B cell (primary cell): ENCODE results near the gene CD300LB. TPM values are rescaled to one million over a fixed set of nuclear protein-coding genes. Genes with fewer than 3 reads are reported as not detected.

Source experiments
- ATAC-seq: fragments of 200-7000 bp; cut with Tn5 transposase; one replicate; pipeline ENCODE4 v1.10.0; 2021; ENCODE audit warnings: low read depth, mild to moderate bottlenecking, moderate number of reproducible peaks, moderate library complexity
- CTCF ChIA-PET: fragments of 350-600 bp; sonication (Branson Sonifier 250); formaldehyde crosslinking; loops from one replicate; lab custom pipeline; 2021; ENCODE audit warnings: antibody characterized with exemption, inconsistent platforms; lab: Charles Lee
- POLR2A ChIA-PET: fragments of 350-600 bp; sonication (Branson Sonifier 250); formaldehyde crosslinking; loops from one replicate; lab custom pipeline; 2021; ENCODE audit warnings: antibody characterized with exemption; lab: Charles Lee
- DNase-seq: peaks from one replicate; pipeline ENCODE4 v3.0.0; 2013
- H2AFZ ChIP-seq: 2 replicates; pipeline ENCODE4 v1.6.1; 2012; ENCODE audit warnings: mild to moderate bottlenecking, low read depth, low read length; ENCODE audit not compliant: insufficient read depth, poor library complexity, severe bottlenecking
- H3K27ac ChIP-seq, 2 donors: 1 replicate in 1 of 2; 2 replicates in 1 of 2; pipeline ENCODE4 v1.5.1; 2012 to 2013; ENCODE audit warnings: low read length in 2 of 2, mild to moderate bottlenecking in 2 of 2, moderate library complexity in 1 of 2
- H3K27me3 ChIP-seq, 4 experiments: fragments of 200-600 bp in 1 of 4; sonication (generic) in 1 of 4; replicated peaks in 1 of 4; 1 replicate in 2 of 4; 2 replicates in 2 of 4; pipeline versions ENCODE4 v1.6.1 to v1.7.0; 2013 to 2016; ENCODE audit warnings: low read length in 3 of 4, mild to moderate bottlenecking in 2 of 4, mixed read lengths in 1 of 4, moderate library complexity in 1 of 4; ENCODE audit not compliant: insufficient read depth in 4 of 4, control insufficient read depth in 3 of 4; ENCODE audit errors: control extremely low read depth in 1 of 4
- H3K36me3 ChIP-seq, 2 experiments: replicated peaks in 1 of 2; 1 replicate in 1 of 2; 2 replicates in 1 of 2; pipeline versions ENCODE4 v1.6.1 to v1.7.1; 2013; ENCODE audit warnings: low read length in 1 of 2; ENCODE audit not compliant: insufficient read depth in 2 of 2, control insufficient read depth in 1 of 2; ENCODE audit errors: control extremely low read depth in 1 of 2, extremely low read depth in 1 of 2
- H3K4me1 ChIP-seq, 2 donors: fragments of 200-600 bp in 1 of 2; sonication (generic) in 1 of 2; 1 replicate in 1 of 2; 2 replicates in 1 of 2; pipeline versions ENCODE4 v1.5.1 to v1.6.1; 2013 to 2017; ENCODE audit warnings: low read length in 2 of 2; ENCODE audit not compliant: control insufficient read depth in 2 of 2, insufficient read depth in 2 of 2
- H3K4me2 ChIP-seq: replicated peaks from 2 replicates; pipeline ENCODE3; 2012; ENCODE audit warnings: mild to moderate bottlenecking, low read depth, low read length; ENCODE audit not compliant: poor library complexity, severe bottlenecking
- H3K4me3 ChIP-seq, 5 experiments: fragments of 200-600 bp in 1 of 5; sonication (generic) in 1 of 5; 1 replicate in 3 of 5; 2 replicates in 2 of 5; pipeline versions ENCODE4 v1.5.1 to v1.7.0; 2011 to 2016; ENCODE audit warnings: low read length in 4 of 5, mild to moderate bottlenecking in 4 of 5, low read depth in 2 of 5, control low read depth in 1 of 5, moderate library complexity in 1 of 5; ENCODE audit not compliant: insufficient read depth in 1 of 5; ENCODE audit errors: control extremely low read depth in 1 of 5, extremely low read depth in 1 of 5
- H3K79me2 ChIP-seq: fragments of 200-600 bp; sonication (generic); one replicate; pipeline ENCODE4 v1.6.0; 2016; ENCODE audit warnings: low read length; ENCODE audit not compliant: control insufficient read depth, insufficient read depth
- H3K9ac ChIP-seq: fragments of 200-600 bp; sonication (generic); 2 replicates; pipeline ENCODE4 v1.6.1; 2017; ENCODE audit warnings: mild to moderate bottlenecking, low read length, moderate library complexity
- H3K9me3 ChIP-seq, 3 donors: one replicate each; pipeline versions ENCODE4 v1.6.1 to v1.7.1; 2013; ENCODE audit warnings: low read length in 2 of 3; ENCODE audit not compliant: control insufficient read depth in 2 of 3, insufficient read depth in 1 of 3; ENCODE audit errors: control extremely low read depth in 1 of 3
- H4K20me1 ChIP-seq: 2 replicates; pipeline ENCODE4 v1.6.0; 2012; ENCODE audit warnings: mild to moderate bottlenecking, low read length; ENCODE audit not compliant: insufficient read depth, control insufficient read depth, poor library complexity, severe bottlenecking
- H3K27ac Mint-ChIP-seq: one replicate; pipeline ENCODE4 v1.8.0; 2021; ENCODE audit warnings: mixed read lengths
- H3K27me3 Mint-ChIP-seq: one replicate; pipeline ENCODE4 v1.8.0; 2021; ENCODE audit warnings: mixed read lengths
- H3K4me1 Mint-ChIP-seq: one replicate; pipeline ENCODE4 v1.8.0; 2021; ENCODE audit warnings: mixed read lengths
- H3K4me3 Mint-ChIP-seq: one replicate; pipeline ENCODE4 v1.8.0; 2021; ENCODE audit warnings: mixed read lengths
- H3K9me3 Mint-ChIP-seq: one replicate; pipeline ENCODE4 v1.8.0; 2022; ENCODE audit warnings: mixed read lengths; ENCODE audit not compliant: insufficient read depth
- EZH2 ChIP-seq: IDR thresholded peaks from 2 replicates; pipeline ENCODE4 v1.6.1; 2012; ENCODE audit warnings: borderline replicate concordance, low read depth, mild to moderate bottlenecking, moderate library complexity, low read length; ENCODE audit not compliant: insufficient read depth, poor library complexity, severe bottlenecking
- WGBS: methylation state at CpG from one replicate; pipeline ENCODE4 v1.1.5; 2013; ENCODE audit warnings: missing lambda C conversion rate; ENCODE audit not compliant: insufficient coverage; 5-methylcytosine and 5-hydroxymethylcytosine counted together
- intact Hi-C: fragments of 100-400 bp; cut with micrococcal nuclease; formaldehyde crosslinking; loops from one replicate; pipeline ENCODE4 v1.10.0; 2022
- polyA plus RNA-seq: library from polyadenylated mRNA; depleted of rRNA; stranded (reverse); fragments of >200 nt; gene quantifications from 2 replicates; pipeline ENCODE4 v1.2.3, GENCODE V29; 2012
- total RNA-seq, 2 donors: library from RNA; stranded (reverse); fragments of 120-200 nt in 1 of 2; gene quantifications; 1 replicate in 1 of 2; 2 replicates in 1 of 2; pipeline versions ENCODE4 v1.2.3 to v1.2.4, GENCODE V29; 2013 to 2022
- TF ChIP-seq, protein P1 (sequence below): fragments of 200-600 bp; IDR thresholded peaks from one replicate; pipeline ENCODE4 v1.8.0; 2022; ENCODE audit warnings: antibody characterized with exemption, mild to moderate bottlenecking

CD300LB gene
- total and polyA plus RNA-seq, 2 donors (not counting 1 experiment from before 2014, with no cell fraction given): 0.12 to 0.39 TPM

DNA sequence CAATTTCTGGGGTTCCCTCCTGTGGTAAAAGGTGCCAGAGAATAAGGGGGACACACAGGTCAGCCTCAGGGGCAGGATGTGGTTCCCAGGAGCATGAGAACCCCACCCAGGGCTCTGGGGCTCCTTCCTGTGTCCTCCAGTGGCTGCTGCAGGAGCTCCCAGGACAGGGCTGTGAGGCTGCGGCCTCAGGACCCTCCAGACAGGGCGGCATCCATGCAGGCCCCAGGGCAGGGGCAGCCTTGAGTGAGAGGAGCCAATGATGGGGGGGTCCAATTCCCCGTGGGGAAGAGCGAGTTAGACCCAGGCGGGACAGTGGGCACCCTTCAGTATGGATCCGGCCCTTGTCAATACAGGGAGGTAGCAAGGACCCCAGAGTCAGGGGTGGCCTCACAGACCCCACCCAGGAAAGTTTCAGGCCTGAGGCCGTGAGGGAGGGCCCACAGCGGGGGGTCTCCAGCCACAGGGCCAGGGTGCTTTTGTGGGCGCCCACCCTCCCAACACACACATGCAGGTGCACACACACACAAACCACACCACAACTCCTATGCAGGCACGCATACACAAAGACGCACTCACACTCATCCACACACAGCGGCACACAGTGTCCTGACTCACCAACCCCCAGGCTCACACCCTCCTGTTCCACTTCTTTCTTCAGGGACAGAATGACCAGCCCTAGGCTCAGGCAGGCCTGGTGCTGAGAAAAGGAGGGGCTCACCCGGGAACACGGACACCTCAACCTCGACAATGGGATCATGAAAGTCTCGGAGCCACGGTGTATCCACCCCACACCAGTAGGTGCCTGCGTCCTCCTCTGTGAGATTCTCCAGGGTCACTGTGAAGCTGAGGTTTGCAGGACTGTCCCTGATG is 12.9 kb upstream of the CD300LB start:
- no peak overlapping the region for H3K27ac Mint-ChIP-seq

DNA sequence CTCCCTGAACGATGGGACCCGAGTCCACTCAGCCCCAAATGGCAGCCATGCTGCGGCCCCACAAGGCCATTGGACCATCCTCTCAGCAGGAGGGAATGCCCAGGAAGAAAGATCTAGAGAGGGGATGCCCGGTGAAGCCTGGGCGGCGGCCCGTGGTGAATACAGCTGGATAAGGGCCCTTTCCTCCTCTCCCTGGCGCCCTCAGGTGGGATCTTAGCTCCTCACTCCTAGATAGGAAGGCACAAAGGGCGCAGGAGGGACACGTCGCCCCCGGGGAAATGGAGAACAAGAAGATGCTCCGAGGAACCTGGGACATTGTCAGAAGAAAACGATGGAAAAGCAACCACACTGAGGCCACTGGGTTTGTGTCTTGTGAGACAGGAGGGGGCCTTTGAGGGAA is 12.1 kb upstream of the CD300LB start:
- intact Hi-C loops: no loop called here

More for the DNA sequence above, 12.9 kb upstream of the CD300LB start:
- H4K20me1 ChIP-seq: no peaks in the 10 kb centered on the region
- H3K36me3 ChIP-seq: no peaks in the 10 kb centered on the region
- H3K4me1 ChIP-seq: peaks cover 4 to 19% of the 10 kb centered on the region in 2 donors
- no peak overlapping the region for H3K4me3 ChIP-seq
- 93% methylated on average over 18 of the region's 18 CpGs for WGBS
- peaks cover 16% of the 10 kb centered on the region for H3K27me3 Mint-ChIP-seq
- no peaks in the 10 kb centered on the region for H3K9me3 Mint-ChIP-seq
- no peak overlapping the region for H3K27ac ChIP-seq
- no peaks in the 10 kb centered on the region for H3K79me2 ChIP-seq
- no peak overlapping the region for H2AFZ ChIP-seq
- no peak overlapping the region for H3K4me3 Mint-ChIP-seq
- ChIA-PET CTCF (no interaction called here), POLR2A (no interaction called here)
- peaks cover 3% of the 10 kb centered on the region for H3K4me1 Mint-ChIP-seq
- no peak for TF ChIP-seq EZH2
- TF ChIP-seq, protein P1, sequence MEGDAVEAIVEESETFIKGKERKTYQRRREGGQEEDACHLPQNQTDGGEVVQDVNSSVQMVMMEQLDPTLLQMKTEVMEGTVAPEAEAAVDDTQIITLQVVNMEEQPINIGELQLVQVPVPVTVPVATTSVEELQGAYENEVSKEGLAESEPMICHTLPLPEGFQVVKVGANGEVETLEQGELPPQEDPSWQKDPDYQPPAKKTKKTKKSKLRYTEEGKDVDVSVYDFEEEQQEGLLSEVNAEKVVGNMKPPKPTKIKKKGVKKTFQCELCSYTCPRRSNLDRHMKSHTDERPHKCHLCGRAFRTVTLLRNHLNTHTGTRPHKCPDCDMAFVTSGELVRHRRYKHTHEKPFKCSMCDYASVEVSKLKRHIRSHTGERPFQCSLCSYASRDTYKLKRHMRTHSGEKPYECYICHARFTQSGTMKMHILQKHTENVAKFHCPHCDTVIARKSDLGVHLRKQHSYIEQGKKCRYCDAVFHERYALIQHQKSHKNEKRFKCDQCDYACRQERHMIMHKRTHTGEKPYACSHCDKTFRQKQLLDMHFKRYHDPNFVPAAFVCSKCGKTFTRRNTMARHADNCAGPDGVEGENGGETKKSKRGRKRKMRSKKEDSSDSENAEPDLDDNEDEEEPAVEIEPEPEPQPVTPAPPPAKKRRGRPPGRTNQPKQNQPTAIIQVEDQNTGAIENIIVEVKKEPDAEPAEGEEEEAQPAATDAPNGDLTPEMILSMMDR: no peak
- intact Hi-C loops: no loop called here
- no peak overlapping the region for H3K4me2 ChIP-seq
- DNase-seq (no peak), ATAC-seq (no peak)
- no peak overlapping the region for H3K9ac ChIP-seq
- H3K9me3 ChIP-seq: no peaks in the 10 kb centered on the region
- H3K27me3 ChIP-seq: no peaks in the 10 kb centered on the region

More for the DNA sequence above, 12.1 kb upstream of the CD300LB start:
- Histone ChIP-seq H3K4me1 (peaks cover 4 to 19% of the 10 kb centered on the region in 2 donors), H2AFZ (no peak overlapping the region), H3K9ac (no peak overlapping the region), H3K9me3 (no peaks in the 10 kb centered on the region), H4K20me1 (no peaks in the 10 kb centered on the region), H3K27ac (no peak overlapping the region), H3K79me2 (no peaks in the 10 kb centered on the region), H3K4me2 (no peak overlapping the region), H3K27me3 (no peaks in the 10 kb centered on the region), H3K4me3 (no peak overlapping the region), H3K36me3 (no peaks in the 10 kb centered on the region)
- Mint-ChIP-seq H3K27ac (no peak overlapping the region), H3K4me3 (no peak overlapping the region), H3K27me3 (peaks cover 11% of the 10 kb centered on the region), H3K4me1 (peaks cover 3% of the 10 kb centered on the region), H3K9me3 (no peaks in the 10 kb centered on the region)
- ChIA-PET POLR2A (no interaction called here), CTCF (no interaction called here)
- ATAC-seq (no peak), DNase-seq (no peak)
- 69% methylated on average over 9 of the region's 14 CpGs for WGBS
- TF ChIP-seq, protein P1: no peak
- no peak for TF ChIP-seq EZH2
